ENCODE measurements around the gene ECE1.
A peak's percentile ranks its signal among the peaks of the same experiment; 100 is the strongest.
"Not testable (repeated sequence)": the region's sequence is repeated elsewhere in the genome, so short reads cannot be mapped to it uniquely, and the experiment has no call there.

Gene ECE1

DNA sequence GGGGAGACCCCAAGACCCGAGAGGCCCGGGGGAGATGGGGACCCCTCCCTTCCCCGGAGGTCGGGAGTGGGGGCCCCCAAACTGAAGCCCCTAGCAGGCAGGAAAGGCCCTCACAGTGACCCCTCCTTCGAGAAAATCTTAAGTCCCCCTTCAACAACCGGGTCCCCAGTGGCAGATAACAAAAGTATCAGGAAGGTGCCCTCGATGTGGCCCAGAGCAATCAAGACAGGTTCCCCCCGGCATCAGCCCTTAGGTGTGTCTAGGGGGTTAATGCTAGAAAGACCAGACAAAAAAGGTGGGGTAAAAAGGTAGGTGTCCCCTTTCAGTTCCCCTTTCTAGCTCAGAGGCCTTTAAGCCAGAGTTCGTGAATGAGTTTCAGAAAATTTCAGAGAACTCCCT lies 282 bp upstream of the ECE1 start:
- DNase-seq, result peak; percentile 24

DNA sequence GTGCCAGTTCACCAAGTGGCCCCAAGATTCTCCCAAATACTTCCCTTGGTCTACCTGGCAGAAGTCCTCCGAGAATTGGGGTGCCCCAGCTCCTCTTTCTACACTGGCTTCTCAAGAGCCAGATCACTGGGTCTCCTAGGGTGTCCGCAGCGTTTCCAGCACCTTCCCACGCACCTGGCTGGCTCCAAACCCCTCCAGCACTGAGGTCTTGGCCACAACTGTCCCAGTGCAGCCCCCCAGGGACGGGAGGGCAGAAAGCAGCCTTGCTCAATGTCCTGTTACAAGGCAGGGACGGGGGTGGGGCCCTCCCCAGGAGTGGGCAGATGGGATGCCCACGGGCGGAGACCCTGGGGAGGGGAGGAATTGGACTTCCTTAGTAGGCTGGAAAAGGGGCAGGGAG lies 1.1 kb downstream of the ECE1 start:
- no peak for DNase-seq

DNA sequence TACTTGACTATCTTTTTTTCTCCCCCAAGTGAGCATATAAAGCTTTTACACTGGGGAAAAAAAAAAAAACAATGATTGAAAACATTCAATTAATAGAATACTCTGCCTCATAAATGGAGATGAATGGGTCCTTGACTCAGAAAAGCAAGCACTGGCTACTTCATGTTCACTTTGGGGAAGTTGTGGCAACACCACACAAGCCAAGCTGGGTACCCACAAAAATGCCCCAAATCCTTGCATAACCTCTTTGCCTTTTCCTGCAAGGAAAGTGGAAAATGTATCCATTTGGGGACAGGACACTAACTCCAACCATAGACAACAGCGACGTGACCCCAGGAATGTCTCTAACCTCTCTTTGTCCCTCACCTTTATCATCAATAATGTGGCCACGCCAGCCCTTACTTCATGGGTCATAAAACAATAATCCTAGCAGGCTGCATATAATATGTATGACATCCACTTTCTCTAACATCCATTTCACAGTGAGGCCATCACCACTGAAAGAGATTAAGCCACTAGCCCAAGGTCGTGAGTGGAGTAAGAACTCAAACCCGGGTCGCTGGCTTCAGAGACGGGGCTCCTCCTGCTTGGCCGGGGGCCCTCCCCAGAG lies 2.3 kb downstream of the ECE1 start:
- no peak for DNase-seq

DNA sequence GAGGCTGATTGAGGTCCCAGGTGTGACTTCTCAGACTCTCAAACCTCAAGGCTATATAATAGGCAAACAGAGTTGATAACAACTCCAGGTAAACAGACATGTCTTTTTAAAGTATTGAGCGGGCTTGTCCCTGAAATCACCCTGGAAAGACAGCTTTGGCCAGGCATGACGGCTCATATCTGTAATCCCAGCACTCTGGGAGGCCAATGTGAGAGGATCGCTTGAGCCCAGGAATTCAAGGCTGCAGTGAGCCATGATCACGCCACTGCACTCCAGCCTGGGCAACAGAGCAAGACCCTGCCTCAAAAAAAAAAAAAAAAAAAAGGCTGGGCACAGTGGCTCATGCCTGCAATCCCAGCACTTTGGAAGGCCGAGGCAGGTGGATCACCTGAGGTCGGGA lies 4.9 kb downstream of the ECE1 start:
- not testable (repeated sequence) for DNase-seq

DNA sequence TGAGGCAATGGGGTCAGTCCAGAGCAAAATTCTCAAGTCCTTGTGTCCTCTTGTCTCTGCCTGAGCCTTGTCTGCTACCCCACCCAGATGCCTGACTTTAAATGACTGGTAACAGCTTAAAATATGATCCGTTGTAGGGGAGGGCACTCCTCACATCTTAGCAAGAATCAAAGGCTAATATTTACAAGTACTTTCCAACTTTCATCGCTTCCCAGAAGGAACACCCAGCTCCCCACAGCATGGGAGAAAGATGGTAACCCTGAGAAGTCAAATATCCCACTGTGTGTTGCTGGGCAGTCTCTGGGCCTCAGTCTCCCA lies 5.2 kb downstream of the ECE1 start:
- no peak for DNase-seq

DNA sequence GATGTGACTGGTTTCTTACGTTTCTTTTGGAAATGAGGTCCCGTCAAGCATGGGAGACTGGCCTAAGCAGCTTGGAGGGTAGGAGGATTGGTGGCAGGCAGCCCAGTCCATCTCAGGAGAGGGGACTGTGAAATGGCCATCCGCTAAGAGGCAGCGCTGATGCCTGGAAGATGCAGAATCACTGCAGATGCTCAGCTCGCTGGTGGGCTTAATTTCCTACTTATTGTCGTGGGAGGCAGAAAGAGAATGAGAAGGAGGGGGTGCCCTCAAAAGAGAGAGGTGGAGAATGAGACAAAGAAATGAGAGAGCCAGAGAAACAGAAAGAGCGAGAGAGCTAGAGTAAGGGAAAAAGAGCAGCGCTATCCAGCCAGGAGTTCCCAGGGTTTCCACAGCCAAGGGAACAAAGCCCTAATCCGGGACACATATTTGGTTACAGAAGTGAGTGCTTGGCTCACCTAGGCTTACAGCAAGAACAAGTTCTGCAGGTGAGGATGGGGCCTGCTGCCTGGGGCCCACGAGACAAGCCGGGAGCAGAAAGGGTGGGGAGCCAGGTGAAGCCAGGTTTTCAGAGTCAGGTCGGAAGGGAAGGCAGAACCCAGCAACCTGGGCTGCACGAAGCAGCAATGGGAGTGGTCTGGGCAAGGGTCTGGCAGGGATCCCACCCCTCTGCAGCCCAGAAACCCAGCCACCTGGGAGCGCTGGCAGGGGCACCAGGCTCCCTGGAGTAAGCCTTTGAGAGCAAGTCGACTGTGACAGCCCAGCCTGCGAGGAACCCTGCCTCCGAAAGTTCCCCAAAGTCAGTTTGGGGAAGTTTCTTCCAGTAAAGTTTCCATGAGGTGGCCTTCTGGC lies 5.8 kb downstream of the ECE1 start:
- DNase-seq, result no peak

DNA sequence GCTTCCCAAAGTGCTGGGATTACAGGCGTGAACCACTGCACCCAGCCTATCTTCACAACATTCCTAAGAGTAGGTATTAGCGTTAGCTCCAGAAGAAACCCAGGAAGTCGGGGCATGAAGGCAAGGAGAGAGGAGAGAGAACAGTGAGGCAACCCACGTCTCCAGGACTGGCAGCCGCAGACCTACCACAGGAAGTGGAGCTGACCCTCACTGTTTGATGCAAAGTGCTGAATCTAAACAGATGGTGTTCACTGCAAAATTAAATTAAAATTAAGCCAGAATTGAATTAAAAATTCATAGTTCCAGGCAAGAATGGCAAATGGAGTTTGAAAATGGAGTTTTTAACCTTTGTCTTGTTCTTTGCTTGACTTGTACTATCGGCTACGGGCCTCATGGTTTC lies 6.7 kb downstream of the ECE1 start:
- no peak for DNase-seq

DNA sequence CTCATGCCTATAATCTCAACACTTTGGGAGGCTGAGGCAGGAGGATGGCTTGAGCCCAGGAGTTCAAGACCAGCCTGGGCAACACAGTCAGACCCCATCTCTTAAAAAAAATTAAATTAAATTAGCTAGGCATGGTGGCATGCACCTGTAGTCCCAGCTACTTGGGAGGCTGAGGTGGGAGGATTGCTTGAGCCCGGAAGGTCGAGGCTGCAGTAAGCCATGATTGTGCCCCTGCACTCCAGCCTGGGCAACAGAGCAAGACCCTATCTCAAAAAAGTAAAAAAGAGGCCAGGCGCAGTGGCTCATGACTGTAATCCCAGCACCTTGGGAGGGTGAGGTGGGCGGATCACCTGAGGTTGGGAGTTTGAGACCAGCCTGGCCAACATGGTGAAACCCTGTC lies 8.2 kb downstream of the ECE1 start:
- DNase-seq, result not testable (repeated sequence)

DNA sequence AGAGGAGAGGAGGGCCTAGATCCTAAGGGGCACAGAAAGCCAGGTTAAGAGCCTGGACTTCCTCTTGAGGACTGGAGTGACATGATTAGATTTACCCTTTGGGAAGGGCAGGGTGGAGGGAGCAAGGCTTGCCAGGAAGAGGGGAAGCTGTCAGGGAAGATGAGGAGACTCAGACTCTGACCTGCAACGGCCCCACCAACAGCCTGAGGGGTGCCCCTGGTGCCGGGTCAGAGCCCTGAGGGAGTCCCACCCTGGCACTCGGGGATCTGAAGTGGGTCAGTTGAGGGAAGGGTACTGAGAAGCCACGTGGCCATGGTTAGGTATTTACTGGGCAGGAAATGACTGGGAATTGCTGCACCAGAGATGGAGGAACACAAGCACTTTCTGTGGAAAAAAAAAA lies 9.8 kb downstream of the ECE1 start:
- DNase-seq, result no peak

DNA sequence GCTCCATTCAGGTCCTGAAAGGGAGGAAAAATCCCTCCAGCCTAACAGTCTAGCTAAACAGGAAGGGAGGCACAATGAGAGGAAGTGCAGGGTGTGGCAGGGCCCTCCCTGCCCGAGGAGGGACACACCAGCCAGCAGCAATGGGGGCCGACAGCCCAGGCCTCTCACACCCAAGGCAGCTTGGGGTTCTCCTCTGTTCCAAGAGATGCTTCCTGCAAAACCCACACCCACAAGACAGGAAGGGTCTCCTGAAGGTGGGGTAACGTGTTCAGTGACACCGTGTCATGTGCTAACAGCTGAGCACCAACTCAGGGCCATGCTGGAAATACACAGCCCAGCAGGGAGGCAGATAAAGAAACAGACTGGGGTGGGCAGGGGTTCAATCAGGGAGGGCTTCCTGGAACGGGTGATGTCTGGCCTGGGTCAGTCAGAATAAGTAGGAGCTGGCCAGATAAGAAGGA lies 10.2 kb downstream of the ECE1 start:
- no peak for DNase-seq

DNA sequence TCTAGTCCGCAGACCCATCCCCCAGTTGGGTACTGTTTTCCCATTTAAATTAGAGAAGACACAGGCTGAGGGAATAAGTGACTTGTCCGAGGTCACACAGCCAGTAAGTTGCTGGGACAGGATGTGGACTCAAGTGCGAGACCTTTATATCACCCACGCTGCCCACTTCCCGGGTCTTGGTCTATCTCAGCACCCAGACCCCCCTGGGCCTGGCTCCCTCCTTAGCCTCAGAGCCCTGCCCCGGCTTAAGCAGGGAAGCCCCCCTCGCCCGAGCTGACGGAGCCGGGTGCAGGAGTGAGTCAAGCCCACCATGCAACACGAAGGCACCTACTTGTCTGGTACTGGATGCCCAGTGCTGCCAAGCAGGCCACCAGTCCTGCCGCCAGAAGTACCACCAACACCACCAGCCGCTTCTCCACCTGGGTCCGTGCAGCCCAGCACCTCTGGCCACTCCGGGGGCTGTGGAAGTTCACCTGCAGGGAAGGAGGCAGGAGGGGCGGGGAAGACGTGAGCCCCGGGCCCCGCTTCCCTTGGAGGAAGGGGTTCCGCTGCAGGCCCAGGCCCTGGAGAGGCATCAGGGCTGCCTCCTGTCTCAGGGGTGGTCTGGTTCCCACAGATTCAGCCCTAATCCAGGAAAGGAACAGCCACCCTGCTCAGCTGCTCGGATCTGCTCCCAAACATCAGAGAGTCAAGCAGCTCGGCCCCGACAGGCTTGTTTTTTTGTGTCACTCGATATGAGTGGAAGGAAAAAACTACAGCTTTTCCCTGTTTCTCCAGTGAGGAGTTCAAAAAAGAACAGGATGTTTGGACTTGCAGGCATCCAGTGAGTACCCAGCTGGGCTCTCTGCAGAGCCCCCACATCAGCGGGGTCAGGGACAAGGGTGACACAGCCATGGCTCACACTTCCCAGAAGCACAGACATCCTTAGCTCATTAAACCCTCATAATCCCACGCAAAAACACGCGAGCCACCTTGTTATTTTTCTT lies 11.1 kb downstream of the ECE1 start:
- no peak for DNase-seq

DNA sequence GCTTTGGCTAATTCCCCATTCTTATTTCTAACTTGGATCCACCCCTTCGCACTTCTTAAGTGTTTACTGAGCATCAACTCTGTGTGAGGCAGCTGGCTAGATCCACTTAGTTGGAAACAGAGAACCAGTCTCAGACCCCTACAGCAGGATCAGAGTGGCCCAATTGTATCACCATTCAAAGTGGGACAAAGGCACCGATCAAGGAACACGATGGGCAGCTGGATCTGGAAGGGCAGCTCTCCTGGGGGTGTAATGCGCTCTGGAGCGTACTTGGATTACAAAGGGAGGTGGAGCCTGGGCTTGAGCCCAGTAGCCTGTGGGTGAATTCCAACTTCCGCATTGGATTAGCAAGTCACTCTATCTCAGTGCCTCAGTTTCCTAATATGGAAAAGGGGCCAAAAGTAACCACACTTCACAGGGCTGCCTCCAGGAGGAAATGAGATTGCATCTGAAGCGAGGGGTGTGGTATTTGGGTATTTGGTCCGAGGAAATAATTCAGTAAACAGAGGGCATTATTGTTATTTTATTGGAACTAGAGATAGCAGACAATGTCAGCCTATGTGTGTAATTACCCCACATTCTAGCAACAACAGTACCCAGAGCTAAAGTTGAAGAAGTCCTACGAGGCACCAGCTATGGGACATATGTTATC lies 11.9 kb downstream of the ECE1 start:
- no peak for DNase-seq

DNA sequence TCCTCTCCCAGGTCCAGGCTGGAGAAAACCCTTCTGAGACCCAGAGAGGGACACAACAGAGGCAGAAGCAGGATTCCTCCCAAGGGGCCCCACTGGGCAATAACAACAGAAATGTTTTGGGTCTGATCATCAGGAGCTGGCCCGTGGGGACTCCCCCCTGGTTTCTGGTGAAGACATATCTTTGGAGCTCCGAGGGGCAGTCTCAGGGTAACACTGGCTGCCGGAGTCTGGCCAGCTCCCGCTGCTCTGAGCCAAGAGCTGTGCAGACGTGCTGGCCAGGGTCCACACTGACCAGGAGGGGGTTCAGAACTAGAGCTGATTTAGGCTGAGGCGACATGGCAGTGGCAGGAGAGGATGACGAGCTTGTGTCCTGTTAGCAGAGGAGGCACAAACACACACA lies 13.1 kb downstream of the ECE1 start:
- no peak for DNase-seq

DNA sequence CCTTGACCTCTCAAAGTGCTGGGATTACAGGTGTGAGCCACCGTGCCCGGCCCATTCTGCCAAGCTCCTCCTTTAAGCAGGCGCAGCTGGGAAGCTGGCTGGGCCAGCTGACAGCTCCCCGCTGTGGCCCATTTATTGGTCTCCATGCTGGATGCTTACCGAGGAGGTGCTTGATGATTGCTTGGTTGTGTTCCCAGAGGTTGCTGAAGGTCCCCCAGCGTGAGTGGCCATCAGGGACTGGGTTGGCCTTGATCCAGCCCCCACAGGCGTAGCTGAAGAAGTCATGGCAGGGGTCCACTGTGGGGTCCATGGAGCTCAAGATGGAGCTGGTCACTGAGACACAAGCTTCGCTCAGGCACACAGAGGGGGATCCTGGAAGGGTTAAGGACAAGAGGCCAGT lies 17.7 kb downstream of the ECE1 start:
- DNase-seq, result no peak

DNA sequence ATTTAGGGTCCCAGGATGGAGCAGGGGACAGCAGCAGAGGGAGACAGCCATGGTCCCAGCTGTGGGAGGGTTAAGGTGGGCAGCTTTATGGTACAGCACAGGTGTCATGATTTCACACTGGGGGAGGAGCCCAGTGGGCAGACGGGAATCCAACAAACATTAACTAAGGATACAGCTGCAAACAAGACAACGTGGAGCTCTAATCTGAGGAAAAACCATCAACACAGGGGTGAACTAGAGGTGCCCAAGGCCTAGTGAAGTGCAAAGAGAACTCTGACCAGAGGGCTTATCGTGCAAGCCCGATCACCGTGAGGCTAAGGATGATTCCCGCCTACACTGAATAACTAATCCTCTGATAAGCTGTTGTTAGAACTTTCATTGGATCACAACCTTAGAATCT lies 18.7 kb downstream of the ECE1 start:
- no peak for DNase-seq

DNA sequence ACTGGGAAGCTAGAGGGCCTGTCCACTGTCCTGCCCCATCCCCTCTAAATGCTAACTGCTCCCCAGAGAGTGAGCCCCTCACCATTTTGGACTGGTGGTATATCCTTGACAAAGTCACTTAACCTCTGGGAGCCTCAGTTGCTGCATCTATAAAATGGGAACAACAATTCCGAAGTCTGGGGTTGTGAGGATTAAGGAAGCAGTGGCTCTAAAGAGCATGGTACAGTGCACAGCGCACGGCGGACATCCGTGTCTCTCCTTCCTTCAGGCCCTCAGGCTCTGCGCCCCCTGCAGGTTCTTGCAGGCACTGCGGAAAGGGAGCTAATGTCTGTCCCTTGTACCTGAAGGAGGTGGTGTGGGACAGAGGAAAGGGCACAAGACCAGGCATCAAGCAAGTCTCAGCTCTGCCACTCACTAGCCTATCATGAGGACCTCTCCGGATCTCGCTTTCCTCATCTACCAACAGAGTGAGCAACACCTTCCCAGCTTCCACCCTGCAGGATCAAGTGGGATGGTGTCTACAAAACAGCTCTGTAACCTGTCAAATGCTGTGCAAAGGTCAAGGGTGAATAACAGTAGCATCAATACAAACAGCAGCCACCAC lies 20.1 kb downstream of the ECE1 start:
- peak; percentile 74 for DNase-seq

DNA sequence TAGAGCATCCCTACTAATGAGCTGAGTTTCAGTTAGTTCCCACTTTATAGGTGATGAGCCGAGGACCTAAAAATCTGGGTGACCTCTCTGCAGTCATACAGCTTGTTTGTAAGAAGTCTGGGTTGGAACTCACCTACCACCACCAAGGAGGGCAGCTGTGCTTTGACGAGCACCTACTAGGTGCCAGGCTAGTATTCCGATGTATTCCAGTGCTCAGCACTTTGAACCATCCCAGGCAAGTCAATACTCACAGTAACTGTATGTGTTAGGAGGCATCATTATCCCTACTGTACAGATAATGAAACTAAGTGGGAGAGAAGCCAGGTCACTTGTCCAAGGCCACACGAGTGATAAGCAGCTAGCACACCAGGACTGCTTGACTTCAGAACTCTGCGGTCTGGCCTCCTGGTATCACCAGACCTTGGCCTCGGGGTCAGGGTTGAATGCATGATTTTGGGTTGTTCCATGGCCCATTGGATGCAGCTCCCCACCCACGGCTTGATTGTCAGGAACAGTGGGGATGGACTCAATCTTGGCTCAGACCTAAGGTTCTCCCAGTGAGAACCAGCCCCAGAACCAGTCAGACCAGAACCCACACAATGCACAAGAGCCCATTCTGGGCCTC lies 20.7 kb downstream of the ECE1 start:
- no peak for DNase-seq

DNA sequence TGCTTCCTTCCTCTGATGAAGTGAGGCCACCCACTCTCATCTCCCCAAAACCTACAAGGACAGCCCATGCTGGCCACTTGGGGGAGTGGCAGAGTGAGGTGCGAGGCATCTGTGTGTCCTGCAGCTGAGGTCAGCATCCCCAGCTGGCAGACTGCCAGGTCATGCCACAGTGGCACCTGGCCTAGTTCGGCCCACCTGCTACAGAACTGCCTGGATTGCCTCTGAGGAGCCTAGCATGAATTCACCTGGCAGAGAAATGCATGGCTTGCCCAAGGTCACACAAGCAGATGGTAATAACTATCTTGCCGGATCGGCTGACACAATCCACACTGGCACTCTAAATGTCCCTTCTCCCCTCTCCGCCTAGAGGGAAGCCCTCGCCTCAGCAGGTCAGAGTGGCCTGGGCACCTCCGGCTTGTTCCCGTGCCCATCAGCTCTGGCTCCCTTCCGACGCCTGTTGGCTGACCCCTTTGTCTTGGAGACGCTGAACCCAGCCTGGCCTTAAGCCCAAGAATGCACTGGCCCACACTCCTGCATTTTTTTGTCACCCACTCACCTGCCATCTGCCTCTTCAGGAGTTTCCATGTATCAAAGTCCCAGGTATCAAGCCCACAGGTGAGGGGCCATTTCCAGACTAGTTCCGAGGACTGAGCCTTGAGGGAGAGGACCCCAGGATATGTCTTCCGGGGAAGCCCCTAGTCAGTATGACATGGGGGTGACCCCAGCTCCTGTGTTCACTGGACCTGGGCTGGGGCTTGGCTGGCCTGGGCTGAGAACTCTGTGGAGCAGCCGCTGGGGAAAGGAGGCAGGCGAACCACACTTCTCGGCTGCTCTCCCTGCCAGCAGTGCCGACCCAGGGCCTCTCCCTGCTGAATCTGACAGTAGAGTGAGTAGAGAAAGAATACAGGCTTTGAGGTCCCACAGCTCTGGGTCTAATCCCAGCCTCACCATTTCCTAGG lies 21.7 kb downstream of the ECE1 start:
- no peak for DNase-seq

DNA sequence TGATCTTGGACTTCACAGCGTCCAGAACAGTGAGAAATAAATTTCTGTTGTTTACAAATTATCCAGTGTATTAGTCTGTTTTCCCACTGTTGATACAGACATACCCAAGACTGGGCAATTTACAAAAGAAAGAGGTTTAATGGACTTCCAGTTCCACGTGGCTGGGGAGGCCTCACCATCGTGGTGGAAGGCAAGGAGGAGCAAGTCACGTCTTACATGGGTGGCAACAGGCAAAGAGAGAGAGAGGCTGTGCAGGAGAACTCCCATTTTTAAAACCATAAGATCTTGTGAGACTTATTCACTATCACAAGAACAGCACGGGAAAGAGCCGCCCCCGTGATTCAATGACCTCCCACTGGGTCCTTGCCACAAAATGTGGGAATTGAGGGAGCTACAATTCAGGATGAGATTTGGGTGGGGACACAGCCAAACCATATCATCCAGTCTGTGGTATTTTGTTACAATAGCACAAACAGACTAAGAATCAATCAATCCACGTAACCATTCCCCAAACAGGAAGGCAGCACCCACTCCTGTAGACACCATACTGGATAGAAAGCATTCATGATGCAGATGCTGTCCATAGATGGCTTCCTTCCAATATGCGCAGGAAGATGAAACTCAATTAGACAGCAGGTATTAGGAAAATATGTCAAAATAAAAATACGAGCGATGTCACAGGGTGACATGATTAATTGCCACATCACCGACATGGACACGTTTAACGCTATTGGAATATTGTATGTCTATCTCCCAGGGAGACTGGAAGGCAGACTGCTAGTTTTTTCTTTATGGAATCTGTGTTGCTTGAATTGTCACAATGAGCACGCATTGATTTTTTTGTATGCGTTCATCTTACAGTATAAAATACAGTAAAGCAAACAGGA lies 22.8 kb downstream of the ECE1 start:
- DNase-seq, result no peak

All from central memory CD4-positive, alpha-beta T cell (primary cell).